GM18868 (cell line): ENCODE results near the gene MCM10.
"Not testable (repeated sequence)": the region's sequence is repeated elsewhere in the genome, so short reads cannot be mapped to it uniquely, and the experiment has no call there.

Source experiments
- ATAC-seq: cut with Tn5 transposase; IDR thresholded peaks from one replicate; pipeline ENCODE4 v1.9.1; 2021; ENCODE audit warnings: mild to moderate bottlenecking, moderate library complexity; ENCODE audit not compliant: unreplicated experiment

MCM10 gene

DNA sequence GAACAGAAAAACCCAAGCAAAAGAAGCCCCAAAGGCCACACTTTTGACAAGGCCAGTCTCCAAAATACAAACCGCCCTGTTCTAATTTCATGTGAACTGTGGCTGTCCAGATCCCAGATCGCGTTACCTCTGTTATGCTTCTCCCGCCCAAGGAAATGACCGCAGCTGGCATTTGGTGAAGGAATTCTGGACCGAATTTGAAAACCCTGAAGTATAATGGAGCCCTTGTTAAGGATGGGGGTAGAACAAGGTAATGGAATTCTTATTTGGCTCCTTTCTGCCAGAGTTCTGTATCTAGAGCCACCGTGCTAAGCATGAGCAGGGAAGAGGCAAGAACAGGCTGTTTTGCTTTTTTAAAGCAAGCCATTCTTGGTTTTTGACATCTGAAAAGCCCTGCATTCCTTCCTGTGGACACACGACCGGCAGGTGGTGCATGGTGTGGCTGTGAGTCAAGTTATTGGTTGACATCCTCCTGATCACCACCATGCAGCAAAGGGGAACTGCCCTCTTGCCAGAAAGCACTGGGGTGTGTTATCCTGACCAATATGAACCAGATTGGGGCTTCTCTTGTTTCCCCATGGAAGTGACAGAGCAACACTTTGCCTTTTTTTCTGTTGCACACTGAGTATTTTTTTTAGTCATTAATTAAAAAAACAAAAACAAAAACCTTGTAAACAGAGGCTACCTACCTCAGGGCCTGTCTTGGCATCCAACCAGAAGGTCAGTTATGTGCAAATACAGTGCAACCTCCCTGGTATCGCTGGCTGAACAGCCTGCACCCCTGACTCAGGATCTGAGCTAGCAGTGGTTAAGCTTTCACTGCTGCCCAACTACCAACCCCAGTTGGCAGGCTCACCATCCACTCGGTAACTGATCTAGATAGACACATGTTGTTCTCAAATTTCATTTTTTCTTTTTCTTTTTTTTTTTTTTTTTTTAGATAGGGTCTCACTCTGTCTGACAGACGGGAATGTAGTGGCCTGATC, 58.6 kb downstream of the MCM10 start:
- no peak for ATAC-seq

DNA sequence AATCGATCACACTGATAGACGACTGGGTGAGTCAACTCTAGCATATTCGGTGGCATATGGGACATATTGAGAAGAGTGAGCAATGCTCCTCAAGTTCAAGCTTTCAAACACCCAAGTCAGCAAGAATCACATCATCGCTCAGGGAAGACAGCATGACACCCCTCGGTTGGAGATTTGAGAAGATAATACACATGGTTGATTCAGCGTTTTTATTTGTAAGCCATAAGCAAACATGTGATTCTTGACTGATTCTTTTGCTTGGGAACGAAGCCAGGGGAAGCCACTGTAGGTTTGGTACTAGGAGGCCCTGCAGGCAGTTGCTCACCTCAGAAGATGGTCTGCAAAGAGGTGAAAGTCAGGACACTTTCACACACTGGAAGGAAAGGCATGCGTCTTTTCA, 60.2 kb downstream of the MCM10 start:
- ATAC-seq, result no peak

DNA sequence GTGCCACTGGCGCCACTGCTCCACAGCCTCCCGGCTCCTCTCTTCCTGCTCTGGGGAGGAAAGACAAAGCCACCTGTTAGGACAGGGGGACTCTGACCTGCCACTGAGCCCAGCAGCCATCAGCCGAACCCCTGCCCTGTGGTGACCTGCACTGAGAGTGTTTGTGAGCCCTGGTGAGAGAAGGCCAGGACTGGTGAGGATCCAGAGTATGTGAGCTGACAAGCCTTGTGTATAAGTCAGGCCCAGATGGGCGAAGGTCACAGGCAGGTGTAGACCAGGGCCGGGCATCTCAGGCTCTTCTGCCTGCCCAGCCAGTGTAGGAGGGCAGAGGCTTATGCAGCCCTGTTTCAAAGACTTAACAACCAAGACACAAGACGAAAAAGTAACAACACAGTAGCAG, 60.8 kb downstream of the MCM10 start:
- no peak for ATAC-seq

DNA sequence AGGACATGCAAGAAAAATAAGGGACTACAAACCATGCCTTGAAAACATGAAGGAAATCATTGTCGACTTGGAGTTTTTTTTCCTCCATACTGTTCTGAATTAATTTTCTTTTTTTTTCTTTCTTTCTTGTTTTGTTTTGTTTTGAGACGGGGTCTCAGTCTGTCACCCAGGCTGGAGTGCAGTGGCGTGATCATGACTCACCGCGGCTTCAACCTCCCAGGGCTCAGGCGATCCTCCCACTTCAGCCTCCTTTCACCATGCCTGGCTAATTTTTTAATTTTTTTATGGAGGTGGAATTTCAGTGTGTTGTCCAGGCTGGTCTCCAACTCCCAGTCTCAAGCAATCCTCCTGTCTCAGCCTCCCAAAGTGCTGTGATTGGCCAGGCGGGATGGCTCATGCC, 61.2 kb downstream of the MCM10 start:
- ATAC-seq, result no peak

DNA sequence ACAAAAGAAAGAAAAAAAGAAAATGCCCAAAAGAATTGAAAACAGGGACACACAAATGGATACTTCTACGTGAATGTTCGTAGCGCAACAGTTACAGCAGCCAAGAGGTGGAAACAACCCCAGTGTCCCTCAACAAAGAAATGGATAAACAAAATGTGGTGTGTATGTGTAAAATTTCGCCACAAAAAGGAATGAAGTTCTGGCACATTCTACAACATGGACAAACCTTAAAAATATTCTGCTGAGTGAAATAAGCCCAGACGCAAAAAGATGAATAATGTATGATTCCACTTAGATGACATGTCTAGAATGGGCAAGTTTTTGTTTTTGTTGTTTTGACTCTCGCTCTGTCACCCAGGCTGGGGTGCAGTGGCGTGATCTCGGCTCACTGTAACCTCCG, 61.9 kb downstream of the MCM10 start:
- no peak for ATAC-seq

DNA sequence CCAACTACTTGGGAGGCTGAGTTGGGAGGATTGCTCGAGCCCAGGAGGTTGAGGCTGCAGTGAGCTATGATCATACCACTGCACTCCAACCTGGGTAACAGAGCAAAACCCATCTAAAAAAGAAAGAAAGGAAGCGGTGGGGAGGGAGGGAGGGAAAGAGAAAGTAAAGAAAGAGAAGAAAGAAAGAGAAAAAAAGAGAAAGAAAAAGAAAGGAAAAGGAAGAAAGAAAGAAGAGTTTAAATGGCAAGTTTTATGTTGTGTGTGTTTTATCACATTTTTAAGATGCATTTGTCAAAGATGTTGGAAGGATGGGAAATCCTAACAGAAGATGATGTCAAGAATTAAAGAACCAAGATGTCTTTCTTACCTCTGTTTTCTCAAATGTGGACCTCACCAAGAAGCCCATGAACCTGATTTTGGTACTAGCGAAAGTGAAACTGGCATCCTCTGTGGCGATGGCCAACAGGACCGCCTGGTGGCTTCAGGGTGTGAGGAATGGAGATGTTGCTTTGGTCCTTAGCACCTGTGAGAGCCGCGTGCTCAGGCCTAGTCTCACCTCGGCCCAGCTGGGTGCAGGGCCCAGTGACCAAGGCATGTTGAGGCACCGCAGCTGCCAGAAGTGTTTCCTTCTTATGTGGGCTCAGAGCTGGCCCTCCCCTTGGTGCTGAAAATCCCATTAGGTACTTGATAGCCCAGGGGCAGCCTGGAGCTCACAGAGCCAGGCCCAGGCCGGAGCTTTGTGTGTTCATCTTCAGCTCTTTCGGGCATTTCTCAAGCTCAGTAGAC, 63.0 kb downstream of the MCM10 start:
- no peak for ATAC-seq

DNA sequence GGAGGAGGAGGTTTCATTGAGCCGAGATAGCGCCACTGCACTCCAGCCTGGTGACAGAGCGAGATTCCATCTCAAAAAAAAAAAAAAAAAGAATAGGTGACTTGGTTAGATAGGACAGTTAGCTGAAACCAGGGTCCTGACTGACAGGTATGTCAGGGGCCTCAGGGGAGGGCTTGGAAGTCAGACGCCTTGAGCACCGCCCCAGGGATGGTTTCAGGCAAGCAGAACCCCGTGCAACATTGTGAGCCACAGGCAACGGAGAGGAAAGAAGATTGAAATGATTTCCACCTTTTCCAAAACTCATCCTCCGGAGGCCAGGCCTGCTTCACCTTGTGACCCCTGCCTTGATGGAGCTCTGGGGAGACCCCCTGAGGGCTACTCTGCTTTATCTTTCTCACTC, 64.2 kb downstream of the MCM10 start:
- ATAC-seq, result no peak

DNA sequence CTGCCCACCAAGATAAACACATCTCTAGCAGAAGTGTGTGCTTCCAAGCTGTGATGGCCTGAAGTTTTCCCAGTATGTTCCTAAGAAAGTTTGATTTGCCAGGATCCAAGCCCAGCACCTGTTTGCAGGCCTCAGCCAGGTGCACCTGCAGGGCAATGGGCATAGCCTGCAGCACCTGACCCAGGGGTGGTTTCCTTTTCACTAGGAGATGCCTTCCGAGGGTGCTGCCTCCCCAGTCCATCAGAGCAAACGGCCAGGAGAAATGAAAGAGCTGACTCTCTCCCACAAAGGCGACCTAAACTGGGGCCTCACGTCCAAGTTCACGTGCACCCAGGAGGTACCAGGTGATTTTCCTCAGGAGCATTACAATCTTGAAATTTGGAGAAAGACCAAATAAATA, 65.7 kb downstream of the MCM10 start:
- no peak for ATAC-seq

DNA sequence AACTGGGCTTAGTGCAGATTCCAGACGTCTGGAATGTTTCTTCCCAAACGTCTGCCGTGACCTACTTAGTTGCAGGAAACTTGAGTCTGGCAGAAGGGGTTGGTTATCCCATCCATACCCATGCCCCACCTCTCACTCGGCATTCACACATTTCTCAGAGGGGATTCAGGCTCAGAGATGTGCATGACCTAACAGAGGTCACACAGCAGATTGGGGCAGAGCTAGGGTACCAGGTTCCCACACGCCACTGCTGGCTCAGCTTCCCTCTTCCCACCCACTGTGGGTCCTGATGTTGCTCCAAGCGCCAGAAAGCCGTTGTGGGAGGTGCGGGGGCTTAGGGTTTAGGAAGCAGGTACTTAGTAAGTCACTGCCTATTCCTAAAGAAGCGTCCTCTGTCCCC, 69.8 kb downstream of the MCM10 start:
- no peak for ATAC-seq

DNA sequence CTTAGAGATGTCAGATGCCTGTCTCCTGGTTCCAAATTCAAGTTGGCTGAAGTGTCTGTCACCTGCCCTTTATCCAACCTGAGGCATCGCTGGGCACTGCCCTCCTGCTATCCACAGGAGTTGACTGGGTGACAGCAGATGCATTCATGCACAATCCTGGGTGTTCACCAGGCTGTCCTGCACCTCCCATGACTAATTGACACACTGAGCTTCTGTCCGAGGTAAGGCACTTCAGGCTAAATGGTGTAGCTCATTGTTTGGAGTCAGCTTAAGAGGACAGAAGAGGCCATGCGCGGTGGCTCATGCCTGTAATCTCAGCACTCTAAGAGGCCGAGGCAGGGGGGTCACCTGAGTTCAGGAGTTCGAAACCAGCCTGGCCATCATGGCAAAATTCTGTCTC, 70.5 kb downstream of the MCM10 start:
- no peak for ATAC-seq

DNA sequence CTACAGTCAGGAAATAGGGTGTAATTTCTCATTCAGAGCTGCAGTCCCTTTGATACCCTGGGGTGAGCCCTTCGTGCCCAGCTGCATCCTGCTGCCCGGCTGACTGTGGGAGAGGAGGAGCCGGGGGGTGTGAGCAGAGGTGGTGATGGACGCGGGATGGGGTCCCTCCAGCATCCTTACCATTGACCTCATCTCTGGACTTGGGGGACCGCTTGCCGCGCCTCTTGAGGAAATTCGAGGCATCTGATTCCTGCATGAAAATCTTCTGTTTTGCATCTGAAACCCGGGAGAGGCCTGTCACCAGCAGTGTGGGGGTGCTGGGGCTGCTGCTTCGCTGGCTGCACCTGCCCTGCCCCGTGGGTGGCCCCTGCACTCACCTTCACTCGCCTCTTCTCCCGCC, 72.0 kb downstream of the MCM10 start:
- no peak for ATAC-seq

DNA sequence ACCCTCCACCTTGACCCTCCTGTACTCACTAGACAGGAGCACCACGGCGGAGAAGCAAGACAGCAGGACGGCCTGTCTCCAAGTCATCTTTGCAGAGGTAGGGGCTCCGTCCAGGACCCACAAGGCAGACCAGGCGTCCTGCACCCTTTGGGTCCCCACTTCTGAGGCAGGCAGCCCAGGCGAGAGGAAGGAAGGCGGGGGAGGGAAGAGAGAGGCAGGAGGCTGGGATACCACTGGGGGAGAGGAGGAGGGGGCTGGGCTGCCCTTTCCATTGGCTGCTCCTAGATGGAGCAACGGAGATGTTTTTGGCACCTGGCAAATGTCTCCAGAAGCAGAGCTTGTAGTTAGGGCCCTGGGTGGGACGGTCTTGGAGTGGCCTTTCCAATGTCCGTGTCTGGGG, 72.8 kb downstream of the MCM10 start, which contains the start of gene UCMA:
Gene UCMA (minus strand): TSS at position 203 of the 400 bp plus-strand sequence. CDS start 116 bp downstream, at position 87.
- no peak for ATAC-seq

DNA sequence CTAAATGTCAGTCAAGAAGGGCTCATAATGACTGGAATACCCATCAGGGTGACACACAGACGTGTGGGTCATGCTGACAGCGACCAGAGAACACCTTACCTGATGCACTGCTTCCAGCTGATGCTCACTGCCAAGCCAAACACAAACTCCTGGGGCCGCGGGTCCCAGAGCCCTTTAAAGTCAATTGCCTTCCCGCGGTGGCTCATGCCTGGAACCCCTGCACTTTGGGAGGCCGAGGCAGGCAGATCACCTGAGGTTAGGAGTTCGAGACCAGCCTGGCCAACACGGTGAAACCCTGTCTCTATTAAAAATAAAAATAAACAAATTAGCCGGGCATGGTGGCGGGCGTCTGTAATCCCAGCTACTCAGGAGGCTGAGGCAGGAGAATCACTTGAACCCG, 73.4 kb downstream of the MCM10 start:
- not testable (repeated sequence) for ATAC-seq

DNA sequence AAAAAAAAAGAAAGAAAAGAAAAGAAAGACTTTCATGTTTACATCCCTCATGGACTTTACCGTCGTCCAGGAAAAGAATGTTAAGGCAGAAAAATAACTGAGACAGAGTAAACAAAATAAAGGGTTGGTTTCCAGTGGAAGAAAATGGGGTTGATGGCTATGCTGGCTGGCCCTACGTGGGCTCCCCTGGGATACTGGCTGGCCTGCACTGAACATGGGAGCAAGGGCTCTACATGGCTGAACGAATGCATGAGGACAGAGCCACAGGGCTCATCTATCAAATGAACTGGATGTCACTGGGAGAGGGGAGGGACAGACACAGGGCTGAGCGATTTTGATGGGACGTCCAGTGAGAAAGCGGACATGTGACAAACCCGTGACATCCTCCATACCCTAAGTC, 75.3 kb downstream of the MCM10 start:
- ATAC-seq, result no peak

DNA sequence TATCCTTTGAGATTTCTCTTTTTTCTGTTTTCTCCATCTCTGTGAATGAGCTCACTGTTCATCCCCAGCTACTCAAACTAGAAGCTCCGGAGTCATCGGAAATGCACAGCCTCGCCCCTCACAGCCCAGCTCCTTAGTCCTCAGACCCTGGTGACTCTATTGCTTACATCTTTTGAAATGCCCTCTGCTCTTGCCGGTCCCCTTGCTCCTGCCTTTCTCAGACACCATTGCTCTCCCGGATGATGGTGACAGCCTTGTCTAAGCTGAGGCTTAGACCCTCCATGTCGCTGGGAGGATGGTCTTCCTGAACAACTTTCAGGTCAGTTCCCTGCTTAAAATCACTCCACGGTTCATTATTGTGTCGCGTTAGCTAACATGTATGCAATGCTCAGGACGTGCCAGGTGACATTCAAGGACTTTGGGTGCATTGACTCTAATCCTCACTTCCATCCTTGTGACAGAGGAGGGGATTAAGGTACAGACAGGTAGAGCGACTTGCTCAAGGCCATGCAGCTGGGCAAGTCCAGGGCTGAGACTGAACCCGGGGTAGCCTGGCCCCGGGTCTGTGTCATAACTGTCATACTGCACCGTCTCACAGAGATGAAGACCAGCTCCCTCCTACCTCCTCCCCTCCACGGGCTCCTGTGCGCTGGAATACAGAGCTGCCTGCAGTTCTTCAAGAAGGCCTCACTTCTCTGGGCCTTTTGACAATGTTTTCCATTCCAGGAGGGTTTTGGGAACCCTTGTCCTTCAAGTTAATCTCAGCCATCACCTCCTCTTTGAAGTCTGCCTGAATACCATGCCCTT, 77.1 kb downstream of the MCM10 start:
- no peak for ATAC-seq

DNA sequence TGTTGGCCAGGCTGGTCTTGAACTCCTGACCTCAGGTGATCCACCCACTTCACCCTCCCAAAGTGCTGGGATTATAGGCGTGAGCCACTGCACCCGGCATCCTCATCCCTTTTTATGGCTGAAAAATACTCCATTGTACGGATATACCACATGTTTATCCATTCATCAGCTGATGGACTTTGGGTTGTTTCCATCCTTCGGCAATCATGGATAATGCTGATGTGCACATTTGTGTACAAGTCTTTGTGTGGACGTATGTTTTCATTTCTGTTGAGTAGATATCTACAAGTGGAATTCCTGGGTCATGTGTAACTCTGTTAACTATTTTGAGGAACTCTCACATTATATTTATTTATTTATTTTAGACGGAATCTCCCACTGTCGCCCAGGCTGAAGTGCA, 78.6 kb downstream of the MCM10 start:
- no peak for ATAC-seq

DNA sequence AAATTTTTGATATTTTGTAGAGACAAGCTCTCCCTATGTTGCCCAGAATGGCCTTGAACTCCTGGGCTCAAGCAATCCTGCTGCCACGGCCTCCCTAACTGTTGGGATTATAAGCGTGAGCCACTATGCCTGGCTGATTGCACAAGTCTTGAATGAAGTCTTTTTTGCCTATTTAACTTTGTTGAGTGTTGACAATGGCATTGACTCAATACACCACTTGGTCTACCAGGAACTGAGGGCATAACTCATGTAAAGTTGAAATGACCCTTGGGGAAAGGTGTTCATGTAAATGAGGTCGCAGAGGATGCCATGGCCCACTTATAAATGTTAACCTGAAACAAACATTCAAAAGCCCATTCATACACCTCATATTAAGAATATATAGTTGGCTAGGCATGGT, 80.3 kb downstream of the MCM10 start:
- ATAC-seq, result no peak

DNA sequence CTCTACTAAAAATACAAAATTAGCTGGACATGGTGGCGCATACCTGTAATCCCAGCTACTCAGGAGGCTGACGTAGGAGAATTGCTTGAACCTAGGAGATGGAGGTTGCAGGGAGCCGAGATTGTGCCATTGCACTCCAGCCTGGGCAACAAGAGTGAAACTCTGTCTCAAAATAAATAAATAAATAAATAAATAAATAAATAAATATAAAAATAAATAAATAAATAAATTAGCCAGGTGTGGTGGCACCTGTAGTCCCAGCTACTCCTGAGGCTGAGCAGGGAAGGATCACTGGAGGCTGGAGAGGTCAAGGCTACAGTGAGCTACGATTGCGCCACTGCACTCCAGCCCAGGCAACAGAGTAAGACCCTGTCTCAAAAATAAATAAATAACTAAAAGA, 80.9 kb downstream of the MCM10 start:
- ATAC-seq, result not testable (repeated sequence)

DNA sequence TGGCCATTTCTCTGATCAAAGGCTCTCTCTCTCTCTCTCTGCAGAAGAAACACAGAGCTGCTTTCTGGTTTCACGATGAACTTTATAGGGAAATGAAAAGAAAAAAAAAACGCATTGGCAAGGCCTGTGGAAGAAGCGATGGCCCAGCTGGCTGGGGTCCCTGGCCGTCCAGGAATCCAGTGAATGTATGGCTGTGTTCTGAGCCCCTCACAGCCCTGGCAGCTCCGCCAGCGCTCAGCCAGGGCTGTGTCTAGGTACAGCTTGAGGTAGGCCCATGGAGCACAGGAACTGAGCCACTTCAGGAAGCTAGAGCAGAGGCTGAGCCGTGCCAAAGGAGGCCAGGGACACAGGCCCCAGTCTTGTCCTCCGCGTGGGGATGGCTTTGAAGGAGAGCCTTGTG, 85.9 kb downstream of the MCM10 start:
- ATAC-seq, result no peak

DNA sequence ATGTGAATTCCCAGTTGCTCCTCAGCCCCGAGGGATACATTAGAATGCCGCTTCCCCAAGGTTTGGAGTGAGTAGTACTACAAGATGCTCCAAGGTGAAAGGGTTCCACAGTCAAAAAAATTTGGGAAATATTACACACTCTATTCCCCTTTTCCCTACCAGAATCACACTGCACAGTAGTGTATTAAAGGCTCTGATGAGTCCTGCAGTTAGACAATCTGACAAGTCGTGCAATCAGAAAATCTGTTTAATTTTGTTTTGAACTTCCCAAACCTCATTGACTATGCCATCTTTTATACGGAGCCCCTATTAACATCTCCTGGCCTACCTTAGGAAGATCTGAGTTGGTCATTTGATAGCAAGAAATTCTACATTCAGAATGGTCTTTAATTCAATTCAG, 86.4 kb downstream of the MCM10 start:
- no peak for ATAC-seq

DNA sequence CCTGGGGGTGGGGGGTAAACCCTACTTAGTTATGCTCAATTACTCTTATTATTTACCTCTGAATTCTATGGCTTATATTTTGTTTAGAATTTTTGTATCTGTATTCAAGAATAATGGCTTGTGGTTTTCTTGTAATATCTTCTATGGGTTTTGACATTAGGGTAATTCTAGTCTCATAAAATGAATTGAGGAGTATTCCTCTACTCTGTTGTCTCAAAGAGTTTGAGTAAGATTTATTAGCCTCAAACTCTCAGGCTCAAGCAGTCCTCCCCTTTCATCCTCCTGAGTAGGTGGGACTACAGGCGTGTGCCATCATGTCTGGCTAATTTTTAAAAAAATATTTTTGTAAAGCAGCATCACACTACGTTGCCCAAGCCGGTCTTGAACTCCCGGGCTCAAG, 92.4 kb downstream of the MCM10 start:
- ATAC-seq, result no peak
